Gastroesophageal sphincter (tissue), 3 donors: ENCODE data around the gene AGPAT4.

Experiments
- CTCF ChIP-seq, 4 experiments: fragments of 200-600 bp in 2 of 4; fragments of 450-650 bp in 2 of 4; sonication (generic) in 1 of 4; IDR thresholded peaks; one replicate each; pipeline ENCODE4 v1.5.1; 2017 to 2019; ENCODE audit warnings: antibody characterized with exemption in 4 of 4, mild to moderate bottlenecking in 2 of 4, moderate library complexity in 2 of 4
- EP300 ChIP-seq: sonication (generic); formaldehyde crosslinking; IDR thresholded peaks from one replicate; pipeline ENCODE4 v1.6.1; 2017; ENCODE audit warnings: antibody characterized with exemption, mild to moderate bottlenecking
- POLR2A ChIP-seq, 2 donors: fragments of 450-650 bp; IDR thresholded peaks; one replicate each; pipeline ENCODE4 v1.6.1; 2017; ENCODE audit warnings: antibody characterized with exemption in 2 of 2, mild to moderate bottlenecking in 2 of 2, moderate library complexity in 1 of 2
- POLR2AphosphoS5 ChIP-seq: sonication (generic); formaldehyde crosslinking; IDR thresholded peaks from one replicate; pipeline ENCODE4 v1.6.1; 2017; ENCODE audit warnings: antibody characterized with exemption

GRCh38 chr6:161107779-161108730 is 165.8 kb downstream of the AGPAT4 start:
- no peak for TF ChIP-seq CTCF (IDR thresholded peaks at IDR 0.05)
- TF ChIP-seq POLR2A (IDR thresholded peaks at IDR 0.05): no peak
- TF ChIP-seq POLR2AphosphoS5: no peak
- no peak for TF ChIP-seq EP300
